Stimulated activated CD4-positive, alpha-beta T cell treated with anti-CD3 and anti-CD28 coated beads, Interleukin-1b, Interleukin-23, amount 100 ng/mL, for 1 hour (primary cell): ENCODE results near the gene TBX2.
"Not testable (repeated sequence)": the region's sequence is repeated elsewhere in the genome, so short reads cannot be mapped to it uniquely, and the experiment has no call there.

Experiments
- DNase-seq, 2 donors: peaks; one replicate each; pipeline ENCODE4 v3.0.0-alpha.2; 2020; ENCODE audit warnings: low read depth in 2 of 2

The TBX2 gene

GRCh38 chr17:61431594-61432311, 32.1 kb downstream of the TBX2 start:
- no peak for DNase-seq

- DNase-seq, result no peak
These were observed 36.6 kb downstream of the TBX2 start for GRCh38 chr17:61436273-61436672.

GRCh38 chr17:61436995-61437704, 37.5 kb downstream of the TBX2 start:
- DNase-seq, result no peak

- no peak for DNase-seq
These were observed 41.1 kb downstream of the TBX2 start for GRCh38 chr17:61440697-61441096.

- not testable (repeated sequence) for DNase-seq
These were observed 41.9 kb downstream of the TBX2 start for GRCh38 chr17:61441507-61441906.

GRCh38 chr17:61442136-61442775, 42.6 kb downstream of the TBX2 start:
- DNase-seq, result no peak

- DNase-seq, result no peak
These were observed 43.3 kb downstream of the TBX2 start for GRCh38 chr17:61442878-61443474.

- DNase-seq, result no peak
These were observed 43.8 kb downstream of the TBX2 start for GRCh38 chr17:61443475-61443882.

- DNase-seq, result no peak
These were observed 44.4 kb downstream of the TBX2 start for GRCh38 chr17:61444075-61444474.

- DNase-seq, result no peak
These were observed 45.2 kb downstream of the TBX2 start for GRCh38 chr17:61444831-61445230.

- DNase-seq, result no peak
These were observed 47.7 kb downstream of the TBX2 start for GRCh38 chr17:61447358-61447757.

- no peak for DNase-seq
These were observed 48.4 kb downstream of the TBX2 start for GRCh38 chr17:61448042-61448441.

- DNase-seq, result not testable (repeated sequence)
These were observed 49.5 kb downstream of the TBX2 start for GRCh38 chr17:61449140-61449539.

GRCh38 chr17:61449707-61450640, 50.3 kb downstream of the TBX2 start:
- DNase-seq, result no peak

GRCh38 chr17:61450641-61451537, 51.2 kb downstream of the TBX2 start:
- no peak for DNase-seq

GRCh38 chr17:61451538-61452300, 52.1 kb downstream of the TBX2 start:
- DNase-seq, result no peak

- DNase-seq, result no peak
These were observed 53.0 kb downstream of the TBX2 start, which contains the start of gene TBX4 for GRCh38 chr17:61452301-61453290. Gene TBX4 (plus strand): TSS chr17:61452422. CDS start chr17:61456491, 4,069 bp downstream.
